HepG2 (cell line): ENCODE results near the gene EVA1C. TPM values are rescaled to one million over a fixed set of nuclear protein-coding genes. Genes with fewer than 3 reads are reported as not detected.

Experiments
- BCL6 ChIP-seq: IDR thresholded peaks from 2 replicates; pipeline ENCODE4 v1.6.1; 2016; ENCODE audit warnings: missing genetic modification reagents, missing compliant biosample characterization
- BHLHE40 ChIP-seq: IDR thresholded peaks from 2 replicates; pipeline ENCODE4 v1.6.1; 2011; ENCODE audit warnings: low read length, improper control_type of control experiment
- CREM ChIP-seq, 2 experiments: sonication (generic) in 1 of 2; formaldehyde crosslinking in 1 of 2; IDR thresholded peaks; 2 replicates each; pipeline versions ENCODE4 v1.4.0 to v1.6.1; 2016 to 2020; ENCODE audit warnings: antibody characterized with exemption in 1 of 2, mild to moderate bottlenecking in 1 of 2, missing genetic modification reagents in 1 of 2
- ELF3 ChIP-seq: IDR thresholded peaks from 2 replicates; pipeline ENCODE4 v1.6.1; 2016; ENCODE audit warnings: missing genetic modification reagents, missing compliant biosample characterization
- FOXA1 ChIP-seq, 2 experiments: fragments of 450-650 bp in 1 of 2; sonication (generic) in 1 of 2; formaldehyde crosslinking in 1 of 2; IDR thresholded peaks; 2 replicates each; pipeline versions ENCODE4 v1.4.0 to v1.6.1; 2016 to 2020; ENCODE audit warnings: missing genetic modification reagents in 1 of 2
- FOXA3 ChIP-seq: IDR thresholded peaks from 2 replicates; pipeline ENCODE4 v1.6.1; 2016; ENCODE audit warnings: missing genetic modification reagents, missing compliant biosample characterization
- FOXP1 ChIP-seq, 2 experiments: fragments of 450-650 bp in 1 of 2; IDR thresholded peaks; 2 replicates each; pipeline ENCODE4 v1.6.1; 2017 to 2018; ENCODE audit warnings: antibody characterized with exemption in 1 of 2
- HMG20B ChIP-seq: conservative IDR thresholded peaks from 2 replicates; pipeline ENCODE4 v1.6.1; 2016; ENCODE audit warnings: missing genetic modification reagents, missing compliant biosample characterization
- MED1 ChIP-seq: sonication (generic); formaldehyde crosslinking; IDR thresholded peaks from 2 replicates; pipeline ENCODE4 v1.4.0; 2020; ENCODE audit warnings: missing genetic modification reagents
- NCOA2 ChIP-seq: sonication (generic); formaldehyde crosslinking; IDR thresholded peaks from 2 replicates; pipeline ENCODE4 v1.8.0; 2022; ENCODE audit warnings: inconsistent platforms
- NR2F6 ChIP-seq, 2 experiments: IDR thresholded peaks; 2 replicates each; pipeline ENCODE4 v1.6.1; 2016; ENCODE audit warnings: antibody characterized with exemption in 1 of 2, mild to moderate bottlenecking in 1 of 2
- RXRA ChIP-seq: sonication (generic); formaldehyde crosslinking; IDR thresholded peaks from 2 replicates; pipeline ENCODE4 v1.5.1; 2020; ENCODE audit warnings: missing genetic modification reagents
- SIN3A ChIP-seq: IDR thresholded peaks from 2 replicates; pipeline ENCODE4 v1.6.1; 2011; ENCODE audit warnings: low read depth, mild to moderate bottlenecking, control low read depth, low read length, borderline replicate concordance
- SMARCE1 ChIP-seq: fragments of 450-650 bp; IDR thresholded peaks from 2 replicates; pipeline ENCODE4 v1.6.1; 2017; ENCODE audit warnings: borderline replicate concordance
- SOX5 ChIP-seq: IDR thresholded peaks from 2 replicates; pipeline ENCODE4 v1.6.1; 2016; ENCODE audit warnings: borderline replicate concordance
- SP5 ChIP-seq: IDR thresholded peaks from 2 replicates; pipeline ENCODE4 v1.6.1; 2016; ENCODE audit warnings: low read depth, borderline replicate concordance
- TBL1XR1 ChIP-seq: fragments of 150-350 bp; IDR thresholded peaks from 2 replicates; pipeline ENCODE4 v1.6.1; 2014; ENCODE audit warnings: borderline replicate concordance, low read length; ENCODE audit not compliant: partially characterized antibody
- ZNF138 ChIP-seq: sonication (generic); formaldehyde crosslinking; IDR thresholded peaks from 2 replicates; pipeline ENCODE4 v1.5.0; 2020; ENCODE audit warnings: mild to moderate bottlenecking, low read depth, missing genetic modification reagents
- ZNF280B ChIP-seq: sonication (generic); formaldehyde crosslinking; IDR thresholded peaks from 2 replicates; pipeline ENCODE4 v1.5.0; 2020; ENCODE audit warnings: missing genetic modification reagents, mild to moderate bottlenecking, borderline replicate concordance
- ZNF331 ChIP-seq: sonication (generic); formaldehyde crosslinking; IDR thresholded peaks from 2 replicates; pipeline ENCODE4 v1.4.0; 2020; ENCODE audit warnings: missing genetic modification reagents
- ZNF614 ChIP-seq: IDR thresholded peaks from 2 replicates; pipeline ENCODE4 v1.6.1; 2018; ENCODE audit warnings: missing biosample characterization, missing genetic modification reagents, inconsistent platforms, borderline replicate concordance
- ZNF619 ChIP-seq: sonication (generic); formaldehyde crosslinking; IDR thresholded peaks from 2 replicates; pipeline ENCODE4 v1.4.0; 2020; ENCODE audit warnings: mild to moderate bottlenecking, missing genetic modification reagents
- ZSCAN9 ChIP-seq: IDR thresholded peaks from 2 replicates; pipeline ENCODE4 v1.6.1; 2016; ENCODE audit warnings: borderline replicate concordance
- polyA plus RNA-seq, 8 experiments: library from polyadenylated mRNA; depleted of rRNA in 3 of 8; stranded (reverse) in 7 of 8; unstranded in 1 of 8; fragments of >200 nt; fragmentation: Illumina TruSeq in 4 of 8; extraction: Trizol in 4 of 8; gene quantifications; 2 replicates each; pipeline versions ENCODE4 v1.2.1 to v1.2.3, GENCODE V29; 2011 to 2016; ENCODE audit warnings: low read depth in 4 of 8, missing spikeins in 1 of 8, mixed read lengths in 1 of 8; ENCODE audit not compliant: insufficient read depth in 1 of 8
- total RNA-seq, 5 experiments: library from RNA; depleted of rRNA; stranded (reverse); fragments of >200 nt; fragmentation: Illumina TruSeq; extraction: Trizol; gene quantifications; 2 replicates each; pipeline ENCODE4 v1.2.3, GENCODE V29; 2016; ENCODE audit warnings: low read depth in 1 of 5
- TF ChIP-seq, protein P1 (sequence below): sonication (generic); formaldehyde crosslinking; IDR thresholded peaks from 2 replicates; pipeline ENCODE4 v1.5.1; 2020; ENCODE audit warnings: mild to moderate bottlenecking, missing genetic modification reagents, borderline replicate concordance

The EVA1C gene
- total and polyA plus RNA-seq, 2 of the 13 experiments (the other 11 are each of a cell fraction or from before 2014, with no cell fraction given): 0.29 to 0.34 TPM

DNA sequence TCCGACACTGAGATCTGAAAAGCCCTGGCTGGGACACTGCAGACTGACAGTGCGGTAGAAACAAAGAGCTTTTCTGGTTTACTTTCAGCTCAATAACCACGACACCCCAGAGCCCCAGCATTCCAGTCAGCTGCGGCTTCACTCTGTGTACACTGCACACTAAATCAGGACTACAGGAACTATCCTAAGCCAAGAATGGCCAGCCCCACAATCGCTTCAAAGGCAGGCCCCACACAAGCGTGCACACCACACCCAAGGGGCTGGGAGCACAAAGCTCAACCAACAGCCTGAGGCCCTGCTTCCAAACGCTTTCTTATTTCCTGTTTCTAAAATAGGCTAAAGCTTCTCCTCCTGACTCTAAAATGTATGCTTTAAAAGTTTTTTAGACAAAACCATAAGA, 48.1 kb upstream of the EVA1C start (continued):
- TF ChIP-seq CREM (IDR thresholded peaks at IDR 0.05) (peak; percentile 46; the same call in 1 of the 2 replicates), CREM (CRISPR knock-in tag; IDR thresholded peaks at IDR 0.05) (no peak), MED1 (CRISPR knock-in tag) (peak; percentile 48; the same call in 1 of the 2 replicates), SMARCE1 (no peak), SOX5 (CRISPR knock-in tag) (peak; percentile 79), TBL1XR1 (no peak), ZNF280B (CRISPR knock-in tag) (no peak), SIN3A (peak; percentile 27; the same call in 1 of the 2 replicates), ZSCAN9 (CRISPR knock-in tag) (no peak), BHLHE40 (peak; percentile 39; the same call in 1 of the 2 replicates), FOXA1 (IDR thresholded peaks at IDR 0.05) (no peak), FOXA1 (CRISPR knock-in tag; IDR thresholded peaks at IDR 0.05) (peak; percentile 81), RXRA (CRISPR knock-in tag) (0 out of 2 replicates have a peak, but pooled peaks have one; percentile 14), FOXA3 (CRISPR knock-in tag) (peak; percentile 67), NR2F6 (IDR thresholded peaks at IDR 0.05) (no peak), NR2F6 (CRISPR knock-in tag; IDR thresholded peaks at IDR 0.05) (0 out of 2 replicates have a peak, but pooled peaks have one; percentile 31), NCOA2 (CRISPR knock-in tag) (peak; percentile 34; the same call in 1 of the 2 replicates), ZNF138 (no peak), FOXP1 (IDR thresholded peaks at IDR 0.05) (no peak), FOXP1 (CRISPR knock-in tag; IDR thresholded peaks at IDR 0.05) (peak; percentile 25; the same call in 1 of the 2 replicates), SP5 (CRISPR knock-in tag) (peak; percentile 51; the same call in 1 of the 2 replicates), ELF3 (CRISPR knock-in tag) (peak; percentile 65; the same call in 1 of the 2 replicates), BCL6 (CRISPR knock-in tag) (0 out of 2 replicates have a peak, but pooled peaks have one; percentile 11), ZNF619 (CRISPR knock-in tag) (no peak), ZNF614 (CRISPR knock-in tag) (no peak), ZNF331 (peak; percentile 40; the same call in 1 of the 2 replicates), HMG20B (CRISPR knock-in tag) (peak; percentile 74)
- TF ChIP-seq, protein P1, sequence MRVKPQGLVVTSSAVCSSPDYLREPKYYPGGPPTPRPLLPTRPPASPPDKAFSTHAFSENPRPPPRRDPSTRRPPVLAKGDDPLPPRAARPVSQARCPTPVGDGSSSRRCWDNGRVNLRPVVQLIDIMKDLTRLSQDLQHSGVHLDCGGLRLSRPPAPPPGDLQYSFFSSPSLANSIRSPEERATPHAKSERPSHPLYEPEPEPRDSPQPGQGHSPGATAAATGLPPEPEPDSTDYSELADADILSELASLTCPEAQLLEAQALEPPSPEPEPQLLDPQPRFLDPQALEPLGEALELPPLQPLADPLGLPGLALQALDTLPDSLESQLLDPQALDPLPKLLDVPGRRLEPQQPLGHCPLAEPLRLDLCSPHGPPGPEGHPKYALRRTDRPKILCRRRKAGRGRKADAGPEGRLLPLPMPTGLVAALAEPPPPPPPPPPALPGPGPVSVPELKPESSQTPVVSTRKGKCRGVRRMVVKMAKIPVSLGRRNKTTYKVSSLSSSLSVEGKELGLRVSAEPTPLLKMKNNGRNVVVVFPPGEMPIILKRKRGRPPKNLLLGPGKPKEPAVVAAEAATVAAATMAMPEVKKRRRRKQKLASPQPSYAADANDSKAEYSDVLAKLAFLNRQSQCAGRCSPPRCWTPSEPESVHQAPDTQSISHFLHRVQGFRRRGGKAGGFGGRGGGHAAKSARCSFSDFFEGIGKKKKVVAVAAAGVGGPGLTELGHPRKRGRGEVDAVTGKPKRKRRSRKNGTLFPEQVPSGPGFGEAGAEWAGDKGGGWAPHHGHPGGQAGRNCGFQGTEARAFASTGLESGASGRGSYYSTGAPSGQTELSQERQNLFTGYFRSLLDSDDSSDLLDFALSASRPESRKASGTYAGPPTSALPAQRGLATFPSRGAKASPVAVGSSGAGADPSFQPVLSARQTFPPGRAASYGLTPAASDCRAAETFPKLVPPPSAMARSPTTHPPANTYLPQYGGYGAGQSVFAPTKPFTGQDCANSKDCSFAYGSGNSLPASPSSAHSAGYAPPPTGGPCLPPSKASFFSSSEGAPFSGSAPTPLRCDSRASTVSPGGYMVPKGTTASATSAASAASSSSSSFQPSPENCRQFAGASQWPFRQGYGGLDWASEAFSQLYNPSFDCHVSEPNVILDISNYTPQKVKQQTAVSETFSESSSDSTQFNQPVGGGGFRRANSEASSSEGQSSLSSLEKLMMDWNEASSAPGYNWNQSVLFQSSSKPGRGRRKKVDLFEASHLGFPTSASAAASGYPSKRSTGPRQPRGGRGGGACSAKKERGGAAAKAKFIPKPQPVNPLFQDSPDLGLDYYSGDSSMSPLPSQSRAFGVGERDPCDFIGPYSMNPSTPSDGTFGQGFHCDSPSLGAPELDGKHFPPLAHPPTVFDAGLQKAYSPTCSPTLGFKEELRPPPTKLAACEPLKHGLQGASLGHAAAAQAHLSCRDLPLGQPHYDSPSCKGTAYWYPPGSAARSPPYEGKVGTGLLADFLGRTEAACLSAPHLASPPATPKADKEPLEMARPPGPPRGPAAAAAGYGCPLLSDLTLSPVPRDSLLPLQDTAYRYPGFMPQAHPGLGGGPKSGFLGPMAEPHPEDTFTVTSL (CRISPR knock-in tag): peak; percentile 37; the same call in 1 of the 2 replicates
